Daoy (cell line): ENCODE data around the gene CRADD. TPM values are rescaled to one million over a fixed set of nuclear protein-coding genes. Genes with fewer than 3 reads are reported as not detected.

Source experiments
- DNase-seq: peaks from one replicate; pipeline ENCODE4 v3.0.0-alpha.2; 2015; ENCODE audit warnings: low read depth
- total RNA-seq: library from RNA; depleted of rRNA; stranded (reverse); fragments of >200 nt; shearing (Covaris generic); gene quantifications from 2 replicates; pipeline ENCODE4 v1.2.3, GENCODE V29; 2014; rRNA removed

The CRADD gene
- total RNA-seq, 1 experiment from 2014 or later = 12.6 TPM

DNA sequence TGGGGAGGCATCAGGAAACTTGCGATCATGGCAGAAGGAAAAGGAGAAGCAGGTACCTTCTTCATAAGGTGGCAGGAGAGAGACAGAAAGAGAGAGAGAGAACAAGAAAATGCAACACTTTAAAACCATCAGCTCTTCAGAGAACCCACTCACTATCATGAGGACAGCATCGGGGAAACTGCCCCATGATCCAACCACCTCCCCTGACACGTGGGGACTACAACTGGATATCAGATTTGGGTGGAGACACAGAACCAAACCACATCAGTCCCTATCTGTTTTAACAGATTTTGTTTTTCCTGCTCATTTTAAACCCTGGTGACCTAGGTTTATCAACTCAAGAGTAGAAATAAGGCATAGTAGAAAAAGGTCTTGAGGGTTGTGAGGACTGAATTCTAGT lies 261.1 kb downstream of the CRADD start:
- no peak for DNase-seq

- no peak for DNase-seq
Measured at GRCh38 chr12:93938931-93939330, 261.8 kb downstream of the CRADD start.

DNA sequence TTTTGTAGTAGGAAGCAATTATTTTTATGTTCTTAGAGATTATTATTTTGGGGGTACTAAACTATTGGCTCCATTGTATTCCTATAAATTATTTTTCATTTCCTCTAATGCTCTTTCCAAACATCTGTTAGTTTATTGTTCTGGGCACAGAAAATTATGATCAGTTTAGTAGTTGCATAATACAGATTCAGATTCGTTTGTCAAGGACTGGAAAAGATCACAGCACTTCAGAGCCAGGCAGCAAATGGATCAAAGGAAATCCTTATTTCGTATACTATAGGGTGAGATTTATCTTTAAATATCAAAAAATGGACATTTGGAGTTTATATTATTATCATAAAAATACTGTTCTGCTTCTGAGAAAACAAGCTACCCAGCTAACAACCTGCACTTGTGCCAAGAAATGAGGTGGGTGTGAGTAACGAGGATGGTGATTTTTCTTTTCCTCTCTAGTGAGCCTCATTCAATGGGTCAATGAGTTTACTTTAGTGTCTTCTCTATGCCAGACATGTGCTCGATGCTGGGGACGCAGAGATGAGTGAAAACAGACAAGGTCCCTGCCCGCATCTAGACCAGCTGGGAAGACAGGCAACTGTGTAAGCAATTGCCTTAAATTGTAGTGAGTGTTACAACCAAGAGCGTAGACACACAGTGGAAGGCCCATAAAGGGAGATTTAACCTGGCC lies 262.6 kb downstream of the CRADD start:
- DNase-seq = no peak

GRCh38 chr12:93943780-93944179 lies 266.6 kb downstream of the CRADD start:
- peak; percentile 37 for DNase-seq

DNA sequence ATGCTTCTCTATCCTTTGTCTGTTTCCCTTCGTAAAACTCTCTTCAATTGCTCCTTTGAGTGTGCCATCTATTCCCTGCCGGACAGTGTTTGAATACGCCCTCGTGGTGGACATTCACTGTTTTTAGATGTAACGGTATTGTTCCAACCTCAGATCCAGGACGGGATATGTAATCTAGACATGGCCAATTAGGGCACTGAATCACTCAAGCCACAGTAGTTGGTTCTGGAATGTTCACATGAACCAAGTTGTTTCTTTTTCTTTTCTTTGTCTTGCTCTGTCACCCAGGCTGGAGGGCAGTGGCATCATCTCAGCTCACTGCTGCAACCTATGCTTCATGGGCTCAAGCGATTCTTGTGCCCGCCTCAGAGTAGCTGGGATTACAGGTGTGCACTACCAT lies 267.0 kb downstream of the CRADD start:
- peak; percentile 37 for DNase-seq

Other genes with a start within 250 kb of the CRADD start
- 130 and 223 TPM in 2 replicates for gene UBE2N, start 235.4 kb upstream of the CRADD start, total RNA-seq
- 151 and 194 TPM in 2 replicates for gene MRPL42, start 209.9 kb upstream of the CRADD start, total RNA-seq
- 20.2 and 38.9 TPM in 2 replicates for gene SOCS2, start 104.7 kb upstream of the CRADD start, total RNA-seq